Stimulated activated CD4-positive, alpha-beta T cell treated with anti-CD3 and anti-CD28 coated beads, TNF-alpha, amount 100 ng/mL, for 4 hours (primary cell): ENCODE data around the gene CPN1.
"Not testable (repeated sequence)": the region's sequence is repeated elsewhere in the genome, so short reads cannot be mapped to it uniquely, and the experiment has no call there.

Source experiments
- DNase-seq, 3 experiments: peaks; one replicate each; pipeline ENCODE4 v3.0.0-alpha.2; 2020; ENCODE audit warnings: low read depth in 3 of 3

The CPN1 gene

DNA sequence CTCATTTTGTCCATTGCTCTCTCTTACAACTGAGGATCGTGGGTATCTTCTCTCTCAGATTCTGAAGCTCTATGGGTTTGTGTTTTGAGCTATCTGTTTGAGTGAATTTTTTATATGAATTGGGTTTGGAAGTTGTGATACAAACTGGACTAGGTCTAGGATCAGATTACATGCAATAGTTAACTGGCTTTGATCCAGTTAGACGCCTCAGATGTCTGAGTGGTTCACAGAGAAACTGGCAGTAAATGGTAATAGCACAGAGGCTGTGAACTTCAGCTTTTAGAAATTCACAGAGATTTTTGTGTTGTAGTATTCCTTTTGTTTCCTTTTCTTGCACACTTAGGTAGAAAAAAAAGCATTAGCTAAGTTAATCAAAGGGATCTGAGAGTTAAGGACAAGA is 59.3 kb downstream of the CPN1 start:
- no peak for DNase-seq

- DNase-seq, result no peak
Measured at GRCh38 chr10:100021322-100021721, 60.3 kb downstream of the CPN1 start.

DNA sequence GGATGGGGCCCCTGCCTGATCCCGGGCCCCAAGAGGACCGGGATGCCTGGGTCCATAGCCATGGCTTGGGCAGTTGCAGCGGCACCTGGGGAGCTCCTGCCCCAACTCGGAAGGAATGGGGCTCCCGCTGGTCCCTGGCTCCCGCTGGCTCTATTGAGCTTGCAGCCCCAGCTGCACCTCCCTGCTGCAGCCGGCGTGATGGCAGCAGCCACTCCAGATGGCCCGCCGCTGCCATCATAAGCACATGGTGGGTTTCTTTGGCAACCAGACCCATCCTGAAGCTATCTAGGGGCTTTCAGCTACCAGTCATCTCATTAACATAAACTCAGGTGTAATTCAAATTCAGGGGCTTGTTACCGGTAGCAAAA is 60.8 kb downstream of the CPN1 start:
- DNase-seq, result no peak

GRCh38 chr10:100020142-100020885 is 61.4 kb downstream of the CPN1 start:
- no peak for DNase-seq

DNA sequence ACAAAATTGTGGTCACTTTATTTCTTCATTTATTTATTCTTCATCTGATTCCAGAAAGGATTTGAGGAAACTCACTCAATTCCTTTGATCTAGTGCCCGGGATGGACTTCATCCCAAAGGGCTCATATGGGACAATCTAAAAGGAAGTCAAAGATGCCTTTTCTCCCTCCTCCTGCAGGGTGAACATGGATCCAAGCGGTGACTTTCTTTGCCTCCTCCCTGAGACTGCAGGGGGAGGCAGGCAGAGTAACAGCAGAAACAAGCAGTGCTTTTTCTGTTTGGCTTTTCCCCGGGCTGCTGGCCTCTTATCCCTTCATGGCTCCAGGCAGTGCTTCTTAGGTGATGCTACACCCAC is 61.9 kb downstream of the CPN1 start:
- DNase-seq, result no peak

DNA sequence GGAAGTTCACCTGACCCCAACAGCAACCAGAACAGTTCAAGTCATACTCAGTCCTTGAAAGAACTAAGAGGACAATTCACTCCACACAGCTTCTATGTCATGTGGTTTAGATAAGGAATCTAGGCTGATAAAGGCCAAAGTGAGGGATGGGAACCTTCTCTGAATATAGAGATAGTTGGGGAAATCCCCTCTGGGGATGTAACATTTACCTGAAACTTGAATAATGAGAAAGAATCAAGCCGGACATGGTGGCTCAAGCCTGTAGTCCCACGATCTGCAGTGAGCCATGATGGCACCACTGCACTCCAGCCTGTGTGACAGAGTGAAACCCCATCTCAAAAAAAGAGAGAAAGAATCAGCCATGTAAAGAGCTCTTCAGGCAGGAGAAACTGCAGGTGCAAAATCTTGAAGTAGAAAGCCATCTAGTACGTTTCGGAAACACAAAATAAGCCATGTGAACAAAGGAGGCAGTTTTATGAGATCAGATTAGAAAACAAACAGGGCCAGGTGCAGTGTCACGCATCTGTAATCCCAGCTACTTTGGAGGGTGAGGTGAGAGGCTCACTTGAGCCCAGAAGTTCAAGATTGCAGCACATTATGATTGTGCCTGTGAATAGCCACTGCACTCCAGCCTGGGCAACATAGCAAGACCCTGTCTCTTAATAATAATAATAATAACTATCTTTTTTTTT is 67.5 kb downstream of the CPN1 start:
- no peak for DNase-seq

GRCh38 chr10:100013621-100014020 is 68.0 kb downstream of the CPN1 start:
- DNase-seq, result no peak

- not testable (repeated sequence) for DNase-seq
Measured at GRCh38 chr10:100011906-100012305, 69.8 kb downstream of the CPN1 start.

GRCh38 chr10:100009793-100010676 is 71.6 kb downstream of the CPN1 start, which contains the start of gene DNMBP:
Gene DNMBP (minus strand): TSS chr10:100009947. CDS start chr10:99972124, 37,823 bp downstream.
- peak; percentile 68 to 79 (median 72) for DNase-seq

DNA sequence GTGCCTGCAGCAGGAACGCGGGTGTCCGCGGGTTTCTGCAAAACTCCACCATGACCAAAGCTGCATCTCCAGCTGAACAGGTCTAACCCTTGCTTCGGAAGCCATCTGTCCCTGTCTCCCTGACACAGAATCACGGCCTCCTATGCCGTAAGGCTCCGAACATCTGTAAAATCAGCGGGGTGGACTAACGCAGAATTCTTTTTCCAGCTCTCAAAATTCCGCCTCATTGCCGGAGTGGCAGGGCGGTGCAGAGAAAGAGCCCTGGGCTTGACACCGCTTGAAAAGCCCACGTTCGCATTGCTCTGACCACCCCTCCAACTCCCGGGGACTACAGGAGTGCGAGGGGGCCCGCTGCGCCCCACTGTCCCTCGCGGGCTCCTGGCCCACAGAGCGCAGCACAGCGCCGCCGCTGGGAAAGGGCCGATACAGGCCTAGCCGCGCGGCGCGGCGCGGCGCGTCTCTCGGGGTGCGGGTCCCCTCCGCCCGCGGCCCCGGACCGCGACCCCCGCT is 72.3 kb downstream of the CPN1 start:
- DNase-seq, result peak in 1 of 3 experiments; percentile 12

DNA sequence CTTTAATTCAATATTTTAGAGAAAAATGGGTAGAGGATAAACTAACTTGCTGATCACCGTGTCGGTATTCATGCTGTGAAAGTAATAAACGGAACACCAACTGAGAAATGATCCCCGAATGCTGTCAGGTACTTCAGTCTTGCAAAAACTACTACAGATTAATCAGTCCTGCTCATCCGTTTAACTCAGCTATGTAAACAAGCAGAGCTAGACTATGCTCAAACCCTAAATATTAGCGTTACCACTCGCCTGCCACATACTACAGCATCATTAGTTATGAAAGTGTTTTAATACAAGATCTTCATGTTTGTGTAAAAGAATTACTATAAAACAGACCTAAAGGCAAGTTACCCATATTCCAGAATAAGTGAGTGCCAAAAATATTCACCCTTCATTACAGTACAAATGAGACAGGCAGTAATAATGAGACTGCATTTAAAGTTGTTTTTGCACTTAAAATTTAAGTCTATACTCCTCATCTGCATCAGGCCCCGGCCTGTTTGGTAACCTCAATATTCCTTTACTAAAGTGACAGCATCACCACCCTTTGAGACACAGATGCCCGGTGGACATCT is 72.9 kb downstream of the CPN1 start:
- no peak for DNase-seq

GRCh38 chr10:100008142-100008522 is 73.5 kb downstream of the CPN1 start:
- DNase-seq, result no peak

DNA sequence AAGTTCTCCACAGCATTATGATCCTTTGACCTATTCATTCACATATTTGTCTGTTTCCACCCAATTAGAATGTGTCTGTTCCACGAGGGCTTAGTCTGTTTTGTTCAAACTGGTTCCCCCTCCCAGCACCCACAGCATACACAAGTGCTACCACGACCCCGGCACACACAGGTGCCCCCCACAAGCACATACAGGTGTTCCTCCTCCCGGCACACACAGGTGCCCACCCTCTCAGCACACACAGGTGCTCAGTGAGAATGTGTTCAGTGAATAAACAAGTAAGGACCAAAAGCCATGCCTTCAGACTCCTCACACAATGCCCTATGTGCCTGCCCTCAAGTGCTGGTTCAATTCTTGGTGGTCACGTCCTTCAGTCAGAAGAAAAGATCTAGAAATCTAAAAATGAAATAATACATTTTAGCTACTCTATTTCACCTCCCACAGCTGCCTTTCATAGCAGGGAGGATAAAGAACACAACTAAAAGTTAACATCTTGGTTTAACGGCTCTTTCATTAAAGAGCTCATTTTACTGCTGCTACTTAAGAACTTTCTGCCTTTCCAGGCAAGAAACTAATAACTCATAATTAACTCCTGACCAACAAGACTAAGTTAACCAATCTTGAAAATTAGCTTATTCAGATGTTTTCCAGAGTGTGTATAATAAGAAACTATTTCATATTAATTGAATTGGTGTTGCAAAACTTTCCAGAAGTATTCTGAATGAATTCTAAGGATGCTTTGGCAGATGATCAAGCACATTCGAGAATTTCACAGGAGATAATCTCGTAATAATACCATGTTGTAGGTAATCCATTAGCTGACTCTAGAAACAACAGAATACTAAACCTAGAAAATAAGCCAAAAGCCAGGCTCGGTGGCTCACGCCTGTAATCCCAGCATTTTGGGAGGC is 74.2 kb downstream of the CPN1 start:
- DNase-seq, result no peak

GRCh38 chr10:100006243-100006886 is 75.3 kb downstream of the CPN1 start:
- DNase-seq, result no peak

- DNase-seq, result no peak
Measured at GRCh38 chr10:100004805-100005510, 76.7 kb downstream of the CPN1 start.

- DNase-seq, result no peak
Measured at GRCh38 chr10:100000109-100000644, 81.5 kb downstream of the CPN1 start.

- no peak for DNase-seq
Measured at GRCh38 chr10:99999319-100000108, 82.2 kb downstream of the CPN1 start.

GRCh38 chr10:99998889-99999288 is 82.8 kb downstream of the CPN1 start:
- DNase-seq, result no peak
